ENCODE data around the gene SETDB2. TPM values are rescaled to one million over a fixed set of nuclear protein-coding genes. Genes with fewer than 3 reads are reported as not detected.

SETDB2 gene
- total and polyA plus RNA-seq, 2 of the 13 experiments (the other 11 are each of a cell fraction or from before 2014, with no cell fraction given), result 8.1 to 8.7 TPM

GRCh38 chr13:49441846-49442245 lies 2.2 kb upstream of the SETDB2 start:
- Histone ChIP-seq H3K79me2 (ENCODE audit: insufficient read depth, low read length) (peaks cover 8% of the 10 kb centered on the region), H3K9ac (ENCODE audit: insufficient read depth, low read depth, low read length) (no peak overlapping the region), H3K4me2 (ENCODE audit: low read depth, low read length) (no peak overlapping the region), H3K4me1 (ENCODE audit: insufficient read depth, low read length) (peaks cover 15% of the 10 kb centered on the region; the same call in 1 of the 2 replicates), H2AFZ (ENCODE audit: low read length) (no peak overlapping the region), H3K27ac (ENCODE audit: extremely low read length, insufficient read depth, low read length) (no peak overlapping the region), H4K20me1 (ENCODE audit: insufficient read depth, low read length) (no peaks in the 10 kb centered on the region), H3K36me3 (replicated peaks in 1 of 2; ENCODE audit: control insufficient read depth in 1 of 2, insufficient read depth in 2 of 2, low read length in 2 of 2) (no peaks in the 10 kb centered on the region), H3K4me3 (replicated peaks in 1 of 3; ENCODE audit: insufficient read depth in 1 of 3, low read depth in 2 of 3, low read length in 3 of 3) (no peak overlapping the region), H3K9me3 (ENCODE audit: low read length) (no peaks in the 10 kb centered on the region), H3K27me3 (ENCODE audit: control insufficient read depth in 1 of 2, insufficient read depth in 2 of 2, low read length in 2 of 2) (no peaks in the 10 kb centered on the region; a peak in 1 of 5 replicates)
- FAIRE-seq (no peak), ATAC-seq (no peak), DNase-seq (ENCODE audit: low spot score) (no peak)
- intact Hi-C loops (cut with micrococcal nuclease; ENCODE audit: unreplicated experiment), result loop anchor here (5.0 kb wide), 1 partner anchor 140 kb away; no protein-coding TSS in a partner anchor
- ChIA-PET POLR2A (no interaction called here), CTCF (ENCODE audit: low intra/inter-chr PET ratio, low total read pairs) (no interaction called here)
- no TSS peak for BruUV-seq (replicated peaks)
- TF ChIP-seq ZNF7 (CRISPR knock-in tag; IDR thresholded peaks at IDR 0.05), result 0 out of 2 replicates have a peak, but pooled peaks have one; percentile 40
- no peak for TF ChIP-seq ATRX (CRISPR knock-in tag; IDR thresholded peaks at IDR 0.05; ENCODE audit: borderline replicate concordance)
- no peak for TF ChIP-seq ETS1 (CRISPR knock-in tag; IDR thresholded peaks at IDR 0.05)
- in situ Hi-C loops (cut with HindIII; ENCODE audit: extremely low pct_ligation_motif_present, low pct_unique_long_range_greater_than_20kb), result no loop called here
- 98% methylated on average over 2 of the region's 2 CpGs for whole genome bisulfite sequencing (ENCODE audit: low lambda C conversion rate)

GRCh38 chr13:49443357-49443703 lies 744 bp upstream of the SETDB2 start:
- DNase-seq (ENCODE audit: low spot score), result peak; percentile 40
- peak overlapping the region; percentile 45 for H2AFZ ChIP-seq (ENCODE audit: low read length)
- intact Hi-C loops (cut with micrococcal nuclease; ENCODE audit: unreplicated experiment), result loop anchor here (5.0 kb wide), 1 partner anchor 141 kb away; no protein-coding TSS in a partner anchor
- H3K9me3 ChIP-seq (ENCODE audit: low read length), result no peaks in the 10 kb centered on the region
- H3K4me2 ChIP-seq (ENCODE audit: low read depth, low read length), result peak overlapping the region; percentile 76
- in situ Hi-C loops (cut with HindIII; ENCODE audit: extremely low pct_ligation_motif_present, low pct_unique_long_range_greater_than_20kb), result no loop called here
- H3K27me3 ChIP-seq (ENCODE audit: control insufficient read depth in 1 of 2, insufficient read depth in 2 of 2, low read length in 2 of 2), result no peaks in the 10 kb centered on the region; a peak in 1 of 5 replicates
- CTCF ChIA-PET (ENCODE audit: low intra/inter-chr PET ratio, low total read pairs), result no interaction called here
- H3K36me3 ChIP-seq (replicated peaks in 1 of 2; ENCODE audit: control insufficient read depth in 1 of 2, insufficient read depth in 2 of 2, low read length in 2 of 2), result no peaks in the 10 kb centered on the region
- H3K4me3 ChIP-seq (replicated peaks in 1 of 3; ENCODE audit: insufficient read depth in 1 of 3, low read depth in 2 of 3, low read length in 3 of 3), result peak overlapping the region; percentile 68 to 89 (median 77)
- H3K4me1 ChIP-seq (ENCODE audit: insufficient read depth, low read length), result peaks cover 30% of the 10 kb centered on the region
- H4K20me1 ChIP-seq (ENCODE audit: insufficient read depth, low read length), result no peaks in the 10 kb centered on the region
- 1% methylated on average over 10 of the region's 10 CpGs for WGBS (ENCODE audit: low lambda C conversion rate)
- H3K79me2 ChIP-seq (ENCODE audit: insufficient read depth, low read length), result peaks cover 23% of the 10 kb centered on the region
- POLR2A ChIA-PET, result interaction anchor here (0.7 to 4.2 kb wide), 21 partner anchors 9 to 554 kb away, joined by 3 to 123 read pairs (median 6); partner anchors contain the start of genes EBPL, PHF11 and RCBTB1
- peak overlapping the region; percentile 94 for H3K27ac ChIP-seq (ENCODE audit: extremely low read length, insufficient read depth, low read length)
- TSS peak; percentile 88 for BruUV-seq (replicated peaks)
- FAIRE-seq, result peak; percentile 28
- ATAC-seq, result peak; percentile 34
- H3K9ac ChIP-seq (ENCODE audit: insufficient read depth, low read depth, low read length), result peak overlapping the region; percentile 87
- peak; percentile 13; the same call in 1 of the 2 replicates for TF ChIP-seq BRF2 (CRISPR knock-in tag; IDR thresholded peaks at IDR 0.05)
- no peak for TF ChIP-seq DBP (CRISPR knock-in tag; IDR thresholded peaks at IDR 0.05; ENCODE audit: not compliant biosample characterization)
- TF ChIP-seq TMF1 (CRISPR knock-in tag; IDR thresholded peaks at IDR 0.05; ENCODE audit: low read depth), result 0 out of 2 replicates have a peak, but pooled peaks have one; percentile 45
- TF ChIP-seq ZNF570 (CRISPR knock-in tag; IDR thresholded peaks at IDR 0.05; ENCODE audit: borderline replicate concordance), result no peak
- no peak for TF ChIP-seq PATZ1 (CRISPR knock-in tag; IDR thresholded peaks at IDR 0.05)
- TF ChIP-seq SRY (CRISPR knock-in tag; IDR thresholded peaks at IDR 0.05), result peak; percentile 57; the same call in 1 of the 2 replicates
- no peak; the same call in 1 of the 2 replicates for TF ChIP-seq MXD3 (CRISPR knock-in tag; IDR thresholded peaks at IDR 0.05)
- TF ChIP-seq ZMAT3 (CRISPR knock-in tag; conservative IDR thresholded peaks at IDR 0.05), result 0 out of 2 replicates have a peak, but pooled peaks have one; percentile 13
- TF ChIP-seq ARID2 (CRISPR knock-in tag; IDR thresholded peaks at IDR 0.05; ENCODE audit: borderline replicate concordance), result 0 out of 2 replicates have a peak, but pooled peaks have one; percentile 4
